NT2/D1 (cell line): Measurements from ENCODE around the gene INPP4B.

Source experiments
- SUZ12 ChIP-seq: IDR thresholded peaks from 2 replicates; pipeline ENCODE4 v1.6.1; 2011; ENCODE audit not compliant: insufficient read length, insufficient read depth; ENCODE audit errors: extremely low read depth
- YY1 ChIP-seq: IDR thresholded peaks from 2 replicates; pipeline ENCODE4 v1.6.1; 2011; ENCODE audit not compliant: insufficient read length, insufficient read depth
- ZNF274 ChIP-seq: IDR thresholded peaks from 2 replicates; pipeline ENCODE4 v1.6.1; 2011; ENCODE audit warnings: mild to moderate bottlenecking, low read depth, low read length

DNA sequence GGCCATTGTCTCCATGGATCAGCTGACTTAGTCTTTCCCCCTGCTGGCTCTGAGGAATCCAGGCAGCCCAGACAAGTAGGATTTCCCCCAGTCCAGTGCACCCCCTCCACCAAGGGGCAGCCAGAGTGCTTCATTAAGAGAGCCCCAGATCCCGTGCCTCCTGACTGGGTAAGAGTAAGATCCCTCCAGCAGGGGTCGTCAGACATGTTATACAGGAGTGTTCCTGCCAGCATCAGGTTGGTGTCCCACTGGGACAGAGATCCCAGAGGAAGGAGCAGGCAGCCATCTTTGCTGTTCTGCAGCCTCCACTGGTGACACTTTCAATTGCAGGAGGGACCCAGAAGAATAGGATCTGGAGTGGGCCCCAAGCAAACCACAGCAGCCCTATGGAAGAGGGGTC, 29.0 kb upstream of the INPP4B start:
- TF ChIP-seq SUZ12 (no peak), ZNF274 (no peak), YY1 (no peak)
